Lower leg skin (tissue), 4 donors: ENCODE results near the gene CPEB4. TPM values are rescaled to one million over a fixed set of nuclear protein-coding genes. Genes with fewer than 3 reads are reported as not detected.

Experiments
- DNase-seq, 2 donors: peaks; one replicate each; pipeline ENCODE4 v3.0.0-alpha.2; 2019; ENCODE audit warnings: low spot score in 2 of 2
- H3K4me3 ChIP-seq: fragments of 200-600 bp; sonication (generic); 2 replicates; pipeline ENCODE4 v1.5.1; 2017; ENCODE audit warnings: mild to moderate bottlenecking, low read depth; ENCODE audit not compliant: poor library complexity, severe bottlenecking
- CTCF ChIP-seq, 3 donors: fragments of 450-650 bp; IDR thresholded peaks; one replicate each; pipeline ENCODE4 v1.5.1; 2016; ENCODE audit warnings: antibody characterized with exemption in 3 of 3, mild to moderate bottlenecking in 3 of 3, moderate library complexity in 2 of 3
- POLR2A ChIP-seq, 2 donors: fragments of 450-650 bp; IDR thresholded peaks; one replicate each; pipeline ENCODE4 v1.6.1; 2016 to 2017; ENCODE audit warnings: antibody characterized with exemption in 2 of 2, mild to moderate bottlenecking in 1 of 2, moderate library complexity in 1 of 2
- WGBS, 2 donors: methylation state at CpG; one replicate each; pipeline ENCODE4 v1.1.5; 2018; 5-methylcytosine and 5-hydroxymethylcytosine counted together
- intact Hi-C: fragments of 100-400 bp; cut with DNase I; formaldehyde crosslinking; loops from one replicate; pipeline ENCODE4 v1.15.0; 2023; ENCODE audit warnings: low total_unique reads
- total RNA-seq, 4 donors: library from RNA; depleted of rRNA; stranded (reverse); fragments of >200 nt; gene quantifications; one replicate each; pipeline ENCODE4 v1.1.0, GENCODE V29; 2016

Gene CPEB4
- total RNA-seq, 4 donors from 2014 or later, result 47.5 to 79.6 (median 55.3) TPM

- intact Hi-C loops, result no loop called here
- no peak overlapping the region for H3K4me3 ChIP-seq
- no peak for DNase-seq
- TF ChIP-seq POLR2A (IDR thresholded peaks at IDR 0.05) (no peak), CTCF (IDR thresholded peaks at IDR 0.05) (no peak)
- 82 to 83% methylated on average over 7 of the region's 7 CpGs for WGBS, 2 donors
Measured at GRCh38 chr5:173852790-173853359, 35.3 kb upstream of the CPEB4 start.

GRCh38 chr5:173853370-173854131 is 34.6 kb upstream of the CPEB4 start:
- no peak for DNase-seq
- intact Hi-C loops, result no loop called here
- WGBS, 2 donors, result 83 to 85% methylated on average over 11 of the region's 11 CpGs
- TF ChIP-seq POLR2A (IDR thresholded peaks at IDR 0.05), result no peak
- TF ChIP-seq CTCF (IDR thresholded peaks at IDR 0.05), result no peak
- H3K4me3 ChIP-seq, result no peak overlapping the region

GRCh38 chr5:173855162-173855994 is 32.8 kb upstream of the CPEB4 start:
- TF ChIP-seq CTCF (IDR thresholded peaks at IDR 0.05) (no peak), POLR2A (IDR thresholded peaks at IDR 0.05) (no peak)
- DNase-seq, result no peak
- intact Hi-C loops, result no loop called here
- no peak overlapping the region for H3K4me3 ChIP-seq
- 83 to 93% methylated on average over 11 of the region's 11 CpGs for WGBS, 2 donors

GRCh38 chr5:173855995-173856656 is 32.0 kb upstream of the CPEB4 start:
- intact Hi-C loops, result no loop called here
- DNase-seq, result no peak
- no peak for TF ChIP-seq CTCF (IDR thresholded peaks at IDR 0.05)
- TF ChIP-seq POLR2A (IDR thresholded peaks at IDR 0.05), result no peak
- no peak overlapping the region for H3K4me3 ChIP-seq
- WGBS, 2 donors, result 62 to 81% methylated on average over 2 of the region's 2 CpGs

- 77 to 87% methylated on average over 3 of the region's 3 CpGs for WGBS, 2 donors
- no peak for DNase-seq
- TF ChIP-seq CTCF (IDR thresholded peaks at IDR 0.05) (no peak), POLR2A (IDR thresholded peaks at IDR 0.05) (no peak)
- intact Hi-C loops, result no loop called here
- no peak overlapping the region for H3K4me3 ChIP-seq
Measured at GRCh38 chr5:173857234-173857633, 30.9 kb upstream of the CPEB4 start.
